H1 (cell line): Measurements from ENCODE around the gene UFM1. TPM values are rescaled to one million over a fixed set of nuclear protein-coding genes. Genes with fewer than 3 reads are reported as not detected.

ENCODE experiments used
- CTCF ChIA-PET: fragments of 300-600 bp; sonication (Branson Sonifier 250); formaldehyde crosslinking; loops from one replicate; lab custom pipeline; 2021; ENCODE audit not compliant: partially characterized antibody; lab: Charles Lee
- POLR2A ChIA-PET: fragments of 300-600 bp; sonication (Branson Sonifier 250); formaldehyde crosslinking; loops from one replicate; lab custom pipeline; 2021; ENCODE audit warnings: inconsistent platforms; ENCODE audit not compliant: partially characterized antibody; lab: Charles Lee
- DNase-seq, 2 experiments: peaks; one replicate each; pipeline versions ENCODE4 v3.0.0 to v3.0.0-alpha.2; 2010 to 2022; ENCODE audit warnings: low spot score in 2 of 2, low read depth in 1 of 2, mixed read lengths in 1 of 2
- FAIRE-seq: peaks from 2 replicates; lab custom pipeline; 2011; peaks lifted over from hg19 to GRCh38; lab: Jason Lieb, UNC
- H2AFZ ChIP-seq: 2 replicates; pipeline ENCODE4 v1.8.1; 2012; ENCODE audit warnings: low read length, inconsistent platforms
- H2AK5ac ChIP-seq: 2 replicates; pipeline ENCODE4 v1.6.1; 2013; ENCODE audit warnings: low read depth, low read length
- H2BK120ac ChIP-seq: replicated peaks from 2 replicates; pipeline ENCODE3; 2013; ENCODE audit warnings: low read depth, low read length, inconsistent platforms
- H2BK12ac ChIP-seq: 2 replicates; pipeline ENCODE4 v1.6.1; 2013; ENCODE audit warnings: low read depth, low read length
- H2BK15ac ChIP-seq: 2 replicates; pipeline ENCODE4 v1.6.1; 2013; ENCODE audit warnings: low read length
- H2BK20ac ChIP-seq: 2 replicates; pipeline ENCODE4 v1.6.1; 2013; ENCODE audit warnings: low read length
- H2BK5ac ChIP-seq: 2 replicates; pipeline ENCODE4 v1.6.1; 2013; ENCODE audit warnings: low read depth, low read length
- H3K14ac ChIP-seq: 2 replicates; pipeline ENCODE4 v1.6.1; 2013; ENCODE audit warnings: inconsistent platforms; ENCODE audit not compliant: insufficient read length
- H3K18ac ChIP-seq: 2 replicates; pipeline ENCODE4 v1.6.1; 2013; ENCODE audit warnings: low read length; ENCODE audit errors: extremely low read depth
- H3K23ac ChIP-seq: 2 replicates; pipeline ENCODE4 v1.6.1; 2013; ENCODE audit warnings: inconsistent platforms; ENCODE audit not compliant: insufficient read length
- H3K23me2 ChIP-seq: 2 replicates; pipeline ENCODE4 v1.6.1; 2013; ENCODE audit warnings: low read depth, low read length
- H3K27ac ChIP-seq: 2 replicates; pipeline ENCODE4 v1.6.1; 2011; ENCODE audit warnings: low read depth, low read length, inconsistent platforms
- H3K27me3 ChIP-seq, 4 experiments: replicated peaks in 1 of 4; 1 replicate in 1 of 4; 2 replicates in 3 of 4; pipeline versions ENCODE4 v1.6.1 to v1.8.1; 2011 to 2013; ENCODE audit warnings: low read length in 3 of 4, mild to moderate bottlenecking in 3 of 4, inconsistent platforms in 2 of 4, mixed read lengths in 2 of 4, moderate library complexity in 1 of 4; ENCODE audit not compliant: control insufficient read depth in 3 of 4, insufficient read depth in 3 of 4; ENCODE audit errors: extremely low read depth in 1 of 4
- H3K36me3 ChIP-seq, 4 experiments: 2 replicates each; pipeline versions ENCODE4 v1.6.1 to v1.8.1; 2011 to 2013; ENCODE audit warnings: mild to moderate bottlenecking in 4 of 4, low read length in 3 of 4, moderate library complexity in 2 of 4, control low read depth in 1 of 4, inconsistent platforms in 1 of 4; ENCODE audit not compliant: insufficient read depth in 4 of 4, control insufficient read depth in 2 of 4
- H3K4ac ChIP-seq: replicated peaks from 2 replicates; pipeline ENCODE3; 2013; ENCODE audit warnings: low read length, low read depth, mixed read lengths, inconsistent platforms; ENCODE audit not compliant: insufficient read length
- H3K4me1 ChIP-seq, 4 experiments: replicated peaks in 1 of 4; 1 replicate in 1 of 4; 2 replicates in 3 of 4; pipeline versions ENCODE4 v1.6.1 to v1.8.1; 2011 to 2013; ENCODE audit warnings: low read length in 3 of 4, inconsistent platforms in 2 of 4, mixed read lengths in 1 of 4; ENCODE audit not compliant: insufficient read depth in 4 of 4, control insufficient read depth in 3 of 4
- H3K4me2 ChIP-seq, 2 experiments: 2 replicates each; pipeline versions ENCODE4 v1.6.1 to v1.8.1; 2011 to 2013; ENCODE audit warnings: low read depth in 2 of 2, low read length in 2 of 2, control low read depth in 1 of 2, inconsistent platforms in 1 of 2, mild to moderate bottlenecking in 1 of 2; ENCODE audit not compliant: insufficient read depth in 1 of 2
- H3K4me3 ChIP-seq, 4 experiments: fragments of 200-600, 300-600 bp in 1 of 4; sonication (generic), shearing (Covaris generic), sonication (Bioruptor Twin) in 1 of 4; 2 replicates each; pipeline versions ENCODE4 v1.5.1 to v1.8.1; 2011 to 2016; ENCODE audit warnings: low read length in 4 of 4, low read depth in 3 of 4, control low read depth in 2 of 4, inconsistent platforms in 2 of 4, mild to moderate bottlenecking in 2 of 4, mixed read lengths in 1 of 4, moderate library complexity in 1 of 4; ENCODE audit not compliant: insufficient read depth in 2 of 4; ENCODE audit errors: extremely low read depth in 1 of 4
- H3K56ac ChIP-seq: replicated peaks from 2 replicates; pipeline ENCODE3; 2013; ENCODE audit warnings: low read depth, mild to moderate bottlenecking, mixed read lengths, low read length, inconsistent platforms; ENCODE audit not compliant: insufficient read length
- H3K79me1 ChIP-seq: 2 replicates; pipeline ENCODE4 v1.6.1; 2013; ENCODE audit warnings: low read depth, low read length, control low read depth
- H3K79me2 ChIP-seq, 2 experiments: 2 replicates each; pipeline versions ENCODE4 v1.6.1 to v1.8.1; 2012 to 2013; ENCODE audit warnings: low read length in 2 of 2, mild to moderate bottlenecking in 2 of 2, inconsistent platforms in 1 of 2; ENCODE audit not compliant: insufficient read depth in 2 of 2, control insufficient read depth in 1 of 2
- H3K9ac ChIP-seq, 4 experiments: replicated peaks in 1 of 4; 1 replicate in 1 of 4; 2 replicates in 3 of 4; pipeline versions ENCODE4 v1.6.1 to v1.8.1; 2011 to 2013; ENCODE audit warnings: low read depth in 3 of 4, low read length in 3 of 4, control low read depth in 2 of 4, mild to moderate bottlenecking in 2 of 4, moderate library complexity in 2 of 4, inconsistent platforms in 1 of 4; ENCODE audit errors: extremely low read depth in 1 of 4
- H3K9me3 ChIP-seq, 2 experiments: 2 replicates each; pipeline versions ENCODE4 v1.6.1 to v1.8.1; 2012 to 2013; ENCODE audit warnings: mild to moderate bottlenecking in 2 of 2, moderate library complexity in 2 of 2, control low read depth in 1 of 2, inconsistent platforms in 1 of 2, low read depth in 1 of 2, low read length in 1 of 2, mixed read lengths in 1 of 2; ENCODE audit not compliant: insufficient read depth in 2 of 2
- H4K20me1 ChIP-seq, 2 experiments: replicated peaks in 1 of 2; 2 replicates each; pipeline versions ENCODE3 to v1.8.1; 2011 to 2013; ENCODE audit warnings: inconsistent platforms in 2 of 2, low read length in 2 of 2, mild to moderate bottlenecking in 1 of 2; ENCODE audit not compliant: insufficient read depth in 2 of 2, control insufficient read depth in 1 of 2
- H4K5ac ChIP-seq: 2 replicates; pipeline ENCODE4 v1.6.1; 2013; ENCODE audit warnings: low read length, low read depth, mixed read lengths, inconsistent platforms; ENCODE audit not compliant: insufficient read length
- H4K8ac ChIP-seq: 2 replicates; pipeline ENCODE4 v1.8.0; 2013; ENCODE audit warnings: mild to moderate bottlenecking, moderate library complexity, low read length, inconsistent platforms; ENCODE audit not compliant: insufficient read depth; ENCODE audit errors: extremely low read depth
- H4K91ac ChIP-seq: replicated peaks from 2 replicates; pipeline ENCODE3; 2013; ENCODE audit warnings: low read length, mixed read lengths, inconsistent platforms; ENCODE audit not compliant: insufficient read length
- ASH2L ChIP-seq: fragments of 200-600, 300-600 bp; sonication (generic); IDR thresholded peaks from one replicate; pipeline ENCODE4 v1.7.1; 2017; ENCODE audit warnings: low read length
- CBX5 ChIP-seq: fragments of 300-800, 300-1000 bp; sonication (generic); IDR thresholded peaks from 2 replicates; pipeline ENCODE4 v1.7.1; 2016; ENCODE audit warnings: antibody characterized with exemption, low read length, low read depth
- CTBP2 ChIP-seq: IDR thresholded peaks from 2 replicates; pipeline ENCODE4 v1.7.0; 2011; ENCODE audit warnings: borderline replicate concordance, mild to moderate bottlenecking, moderate library complexity, mixed read lengths, low read length; ENCODE audit not compliant: insufficient read depth, insufficient read length
- CTCF ChIP-seq, 3 experiments: IDR thresholded peaks; 1 replicate in 2 of 3; 2 replicates in 1 of 3; pipeline versions ENCODE4 v1.5.1 to v1.6.1; 2011; ENCODE audit warnings: low read length in 3 of 3, mild to moderate bottlenecking in 3 of 3, inconsistent platforms in 2 of 3, low read depth in 1 of 3, moderate library complexity in 1 of 3; ENCODE audit not compliant: insufficient read depth in 1 of 3; ENCODE audit errors: control extremely low read depth in 1 of 3
- EP300 ChIP-seq, 2 experiments: IDR thresholded peaks; 1 replicate in 1 of 2; 2 replicates in 1 of 2; pipeline ENCODE4 v1.6.1; 2011 to 2012; ENCODE audit warnings: low read depth in 2 of 2, low read length in 2 of 2, mild to moderate bottlenecking in 2 of 2, borderline replicate concordance in 1 of 2, inconsistent platforms in 1 of 2, moderate library complexity in 1 of 2
- KDM4A ChIP-seq: IDR thresholded peaks from one replicate; pipeline ENCODE4 v1.7.1; 2012; ENCODE audit warnings: low read depth, mild to moderate bottlenecking, moderate library complexity, low read length, inconsistent platforms; ENCODE audit not compliant: severe bottlenecking
- MAFK ChIP-seq: IDR thresholded peaks from 2 replicates; pipeline ENCODE4 v1.6.1; 2012; ENCODE audit warnings: low read depth, mild to moderate bottlenecking, improper control_type of control experiment, low read length
- POLR2A ChIP-seq, 2 experiments: IDR thresholded peaks; 1 replicate in 1 of 2; 2 replicates in 1 of 2; pipeline ENCODE4 v1.6.1; 2011; ENCODE audit warnings: low read depth in 2 of 2, low read length in 2 of 2, mild to moderate bottlenecking in 2 of 2; ENCODE audit errors: control extremely low read depth in 1 of 2
- POLR2AphosphoS5 ChIP-seq: IDR thresholded peaks from 2 replicates; pipeline ENCODE4 v1.6.1; 2011; ENCODE audit warnings: low read depth, low read length
- WGBS, 2 experiments: shearing (Covaris generic) in 1 of 2; methylation state at CpG; one replicate each; pipeline versions ENCODE4 v1.1.6 to v1.1.7; 2013 to 2015; ENCODE audit warnings: low lambda C conversion rate in 2 of 2, mixed read lengths in 2 of 2, inconsistent platforms in 1 of 2, low coverage in 1 of 2, missing lambda C conversion rate in 1 of 2; ENCODE audit not compliant: insufficient replicate concordance in 2 of 2, insufficient coverage in 1 of 2, insufficient read length in 1 of 2; ENCODE audit errors: extremely low coverage in 1 of 2, missing lambda C conversion rate in 1 of 2; 5-methylcytosine and 5-hydroxymethylcytosine counted together
- polyA plus RNA-seq, 7 experiments: library from polyadenylated mRNA; depleted of rRNA in 3 of 7; stranded (reverse) in 5 of 7; unstranded in 2 of 7; fragments of >200 nt in 5 of 7; fragments of 200-250 nt in 2 of 7; gene quantifications; 1 replicate in 5 of 7; 2 replicates in 1 of 7; 4 replicates in 1 of 7; pipeline versions ENCODE4 v1.2.1 to v1.2.3, GENCODE V29; 2011 to 2013; ENCODE audit warnings: missing spikeins in 2 of 7, mixed read lengths in 2 of 7
- total RNA-seq: library from RNA; stranded (reverse); fragmentation: NEBNext Ultra II Directional; extraction: Animal tissue kit (Norgen Biotek cat#: 25700); gene quantifications from 2 replicates; pipeline ENCODE4 v1.2.1, GENCODE V29; 2021
- TF ChIP-seq, protein P1 (sequence below): IDR thresholded peaks from 2 replicates; pipeline ENCODE4 v1.6.1; 2011; ENCODE audit warnings: low read length, improper control_type of control experiment

Gene UFM1
- total and polyA plus RNA-seq, 2 of the 8 experiments (the other 6 are each of a cell fraction or from before 2014, with no cell fraction given) = 16.0 to 34.3 TPM

DNA sequence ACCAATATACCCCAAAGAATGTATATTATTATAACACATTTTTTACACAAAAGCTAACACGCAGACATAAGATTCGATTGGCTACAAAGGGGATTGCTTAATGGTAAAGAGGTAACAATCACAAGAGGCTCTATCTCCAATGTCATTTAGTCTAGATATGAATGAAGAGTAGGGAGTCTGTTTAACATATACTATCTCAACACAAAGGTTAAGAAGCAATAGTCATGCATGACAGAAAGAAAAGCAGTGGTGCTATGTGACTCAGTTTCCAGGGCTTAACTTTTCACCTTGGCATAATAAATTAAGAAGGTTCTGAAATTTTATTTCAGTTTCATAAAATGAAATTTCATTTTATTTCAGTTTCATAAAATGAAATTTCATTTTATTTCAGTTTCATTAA lies 33.3 kb downstream of the UFM1 start:
- no peak overlapping the region for H2BK12ac ChIP-seq
- H4K91ac ChIP-seq = no peak overlapping the region
- H3K4me1 ChIP-seq = 0 out of 7 replicates have a peak, but pooled peaks cover 0 to 3% (median 0%) of the 10 kb centered on the region in 4 experiments
- ChIA-PET POLR2A (no interaction called here), CTCF (interaction anchor here (0.7 kb wide), 1 partner anchor 199 kb away, joined by 4 read pairs; no protein-coding TSS in a partner anchor)
- H2AFZ ChIP-seq = no peak overlapping the region
- H3K4me3 ChIP-seq = no peak overlapping the region
- no peak overlapping the region for H2BK120ac ChIP-seq
- no peak overlapping the region for H2AK5ac ChIP-seq
- H3K27ac ChIP-seq = no peak overlapping the region
- no peak overlapping the region for H3K4ac ChIP-seq
- no peak overlapping the region for H2BK5ac ChIP-seq
- H3K79me2 ChIP-seq = no peaks in the 10 kb centered on the region
- 87% methylated on average over 2 of the region's 2 CpGs; no CpG with 5 or more reads in 1 of the 2 experiments for WGBS, 2 experiments
- DNase-seq = no peak
- H4K20me1 ChIP-seq = no peaks in the 10 kb centered on the region
- no peak overlapping the region for H2BK15ac ChIP-seq
- H3K9ac ChIP-seq = no peak overlapping the region
- no peak overlapping the region for H3K56ac ChIP-seq
- no peak overlapping the region for H3K4me2 ChIP-seq
- no peaks in the 10 kb centered on the region for H3K27me3 ChIP-seq
- H3K23me2 ChIP-seq = no peaks in the 10 kb centered on the region; the same call in 1 of the 2 replicates
- no peak for FAIRE-seq
- no peak overlapping the region for H4K5ac ChIP-seq
- no peaks in the 10 kb centered on the region for H3K36me3 ChIP-seq
- H3K18ac ChIP-seq = no peak overlapping the region
- no peaks in the 10 kb centered on the region for H3K79me1 ChIP-seq
- H3K9me3 ChIP-seq = no peaks in the 10 kb centered on the region
- no peak overlapping the region for H2BK20ac ChIP-seq
- no peak overlapping the region for H4K8ac ChIP-seq
- H3K23ac ChIP-seq = no peak overlapping the region
- no peak overlapping the region for H3K14ac ChIP-seq
- TF ChIP-seq POLR2A (IDR thresholded peaks at IDR 0.05; ENCODE audit: control extremely low read depth in 1 of 2, low read depth in 2 of 2, low read length in 2 of 2) (no peak), KDM4A (no peak), POLR2AphosphoS5 (no peak), EP300 (IDR thresholded peaks at IDR 0.05; ENCODE audit: borderline replicate concordance in 1 of 2, low read depth in 2 of 2, low read length in 2 of 2) (no peak), MAFK (no peak), CTCF (IDR thresholded peaks at IDR 0.05; ENCODE audit: control extremely low read depth in 1 of 3, insufficient read depth in 1 of 3, low read depth in 1 of 3, low read length in 3 of 3) (no peak), CTBP2 (no peak), CBX5 (no peak), ASH2L (no peak)
- TF ChIP-seq, protein P1, sequence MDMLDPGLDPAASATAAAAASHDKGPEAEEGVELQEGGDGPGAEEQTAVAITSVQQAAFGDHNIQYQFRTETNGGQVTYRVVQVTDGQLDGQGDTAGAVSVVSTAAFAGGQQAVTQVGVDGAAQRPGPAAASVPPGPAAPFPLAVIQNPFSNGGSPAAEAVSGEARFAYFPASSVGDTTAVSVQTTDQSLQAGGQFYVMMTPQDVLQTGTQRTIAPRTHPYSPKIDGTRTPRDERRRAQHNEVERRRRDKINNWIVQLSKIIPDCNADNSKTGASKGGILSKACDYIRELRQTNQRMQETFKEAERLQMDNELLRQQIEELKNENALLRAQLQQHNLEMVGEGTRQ = no peak
